ENCODE data around the gene PILRB.

GRCh38 chr7:100372256-100372655, 14.3 kb downstream of the PILRB start:
- TF ChIP-seq CTCF (IDR thresholded peaks at IDR 0.05), result no peak
- TF ChIP-seq POLR2A (IDR thresholded peaks at IDR 0.05), result no peak

Measured in right lobe of liver (tissue), 4 donors.